Vagina (tissue), 2 donors: ENCODE results near the gene ZNF524.

Source experiments
- CTCF ChIP-seq, 3 experiments: fragments of 450-650 bp in 2 of 3; fragments of 200-600 bp in 1 of 3; sonication (generic) in 1 of 3; IDR thresholded peaks; one replicate each; pipeline ENCODE4 v1.5.1; 2017 to 2019; ENCODE audit warnings: antibody characterized with exemption in 3 of 3, mild to moderate bottlenecking in 2 of 3, moderate library complexity in 2 of 3
- POLR2A ChIP-seq, 2 donors: fragments of 450-650 bp; IDR thresholded peaks; one replicate each; pipeline ENCODE4 v1.6.1; 2017; ENCODE audit warnings: antibody characterized with exemption in 2 of 2, mild to moderate bottlenecking in 2 of 2, moderate library complexity in 2 of 2
- POLR2AphosphoS5 ChIP-seq, 2 donors: sonication (generic); formaldehyde crosslinking; IDR thresholded peaks; one replicate each; pipeline ENCODE4 v1.9.0; 2017; ENCODE audit warnings: antibody characterized with exemption in 2 of 2, mild to moderate bottlenecking in 2 of 2, low read depth in 1 of 2; ENCODE audit not compliant: insufficient read depth in 1 of 2

- TF ChIP-seq CTCF (IDR thresholded peaks at IDR 0.05): no peak
- TF ChIP-seq POLR2A (IDR thresholded peaks at IDR 0.05): no peak
- TF ChIP-seq POLR2AphosphoS5 (IDR thresholded peaks at IDR 0.05; ENCODE audit: insufficient read depth in 1 of 2, low read depth in 1 of 2): no peak
Measured at GRCh38 chr19:55633861-55634260, 33.8 kb downstream of the ZNF524 start.
